Endothelial cell of umbilical vein (primary cell): Measurements from ENCODE around the gene GFER. TPM values are rescaled to one million over a fixed set of nuclear protein-coding genes. Genes with fewer than 3 reads are reported as not detected.
"Not testable (repeated sequence)": the region's sequence is repeated elsewhere in the genome, so short reads cannot be mapped to it uniquely, and the experiment has no call there.

Experiments used
- BruUV-seq: library from RNA; stranded (reverse); fragments of 400-500 nt; replicated peaks from 2 replicates; lab custom pipeline; 2021; lab: Mats Ljungman, UMichigan
- CTCF ChIA-PET: fragments of 300-600, 350-600 bp; sonication (Branson Sonifier 250); formaldehyde crosslinking; loops from one replicate; lab custom pipeline; 2021; ENCODE audit warnings: antibody characterized with exemption, inconsistent platforms; lab: Charles Lee
- POLR2A ChIA-PET: fragments of 300-600, 350-600 bp; sonication (Branson Sonifier 250); formaldehyde crosslinking; loops from one replicate; lab custom pipeline; 2021; ENCODE audit warnings: antibody characterized with exemption, inconsistent platforms; lab: Charles Lee
- DNase-seq: peaks from one replicate; pipeline ENCODE4 v3.0.0-alpha.2; 2011; ENCODE audit warnings: low read depth, low spot score
- FAIRE-seq: peaks from 2 replicates; lab custom pipeline; 2011; peaks lifted over from hg19 to GRCh38; lab: Jason Lieb, UNC
- H2AFZ ChIP-seq: 2 replicates; pipeline ENCODE4 v1.6.0; 2012; ENCODE audit warnings: low read depth, low read length, control low read depth, inconsistent platforms
- H3K27ac ChIP-seq: 2 replicates; pipeline ENCODE4 v1.5.1; 2011; ENCODE audit warnings: low read depth, mild to moderate bottlenecking, control low read depth, low read length, moderate library complexity; ENCODE audit not compliant: insufficient read depth
- H3K27me3 ChIP-seq, 2 experiments: 2 replicates each; pipeline versions ENCODE4 v1.6.0 to v1.6.1; 2011; ENCODE audit warnings: low read length in 2 of 2, mixed read lengths in 1 of 2; ENCODE audit not compliant: control insufficient read depth in 2 of 2, insufficient read depth in 2 of 2
- H3K36me3 ChIP-seq, 2 experiments: 2 replicates in 1 of 2; 3 replicates in 1 of 2; pipeline ENCODE4 v1.5.1; 2011; ENCODE audit warnings: low read length in 2 of 2, mild to moderate bottlenecking in 1 of 2, moderate library complexity in 1 of 2; ENCODE audit not compliant: control insufficient read depth in 2 of 2, insufficient read depth in 2 of 2; ENCODE audit errors: extremely low read depth in 1 of 2
- H3K4me1 ChIP-seq: 3 replicates; pipeline ENCODE4 v1.5.1; 2011; ENCODE audit warnings: mild to moderate bottlenecking, low read length; ENCODE audit not compliant: control insufficient read depth, insufficient read depth; ENCODE audit errors: extremely low read depth
- H3K4me2 ChIP-seq: 2 replicates; pipeline ENCODE4 v1.6.1; 2011; ENCODE audit warnings: low read length, control low read depth, mixed read lengths; ENCODE audit not compliant: insufficient read depth
- H3K4me3 ChIP-seq, 3 experiments: fragments of 200-600 bp in 1 of 3; sonication (generic), shearing (Covaris generic) in 1 of 3; replicated peaks in 1 of 3; 2 replicates each; pipeline ENCODE4 v1.5.1; 2011 to 2016; ENCODE audit warnings: control low read depth in 3 of 3, low read length in 3 of 3, mild to moderate bottlenecking in 2 of 3, inconsistent platforms in 1 of 3, low read depth in 1 of 3, moderate library complexity in 1 of 3; ENCODE audit not compliant: insufficient read depth in 1 of 3
- H3K79me2 ChIP-seq: 2 replicates; pipeline ENCODE4 v1.6.0; 2012; ENCODE audit warnings: low read length, inconsistent platforms; ENCODE audit not compliant: control insufficient read depth, insufficient read depth
- H3K9ac ChIP-seq: replicated peaks from 2 replicates; pipeline ENCODE3; 2011; ENCODE audit warnings: low read length, control low read depth; ENCODE audit not compliant: insufficient read depth; ENCODE audit errors: extremely low read depth
- H3K9me1 ChIP-seq: replicated peaks from 3 replicates; pipeline ENCODE4 v1.6.0; 2011; ENCODE audit warnings: mild to moderate bottlenecking, low read length; ENCODE audit not compliant: control insufficient read depth, insufficient read depth; ENCODE audit errors: extremely low read depth
- H3K9me3 ChIP-seq: replicated peaks from 2 replicates; pipeline ENCODE4 v1.5.1; 2012; ENCODE audit warnings: low read length, inconsistent platforms; ENCODE audit not compliant: control insufficient read depth, insufficient read depth
- H4K20me1 ChIP-seq: replicated peaks from 2 replicates; pipeline ENCODE3; 2011; ENCODE audit warnings: mild to moderate bottlenecking, low read length; ENCODE audit not compliant: control insufficient read depth, insufficient read depth; ENCODE audit errors: extremely low read depth
- CTCF ChIP-seq, 2 donors: IDR thresholded peaks; 1 replicate in 1 of 2; 2 replicates in 1 of 2; pipeline ENCODE4 v1.5.1; 2011; ENCODE audit warnings: low read length in 2 of 2, mild to moderate bottlenecking in 2 of 2, moderate library complexity in 2 of 2, control low read depth in 1 of 2, inconsistent platforms in 1 of 2, low read depth in 1 of 2; ENCODE audit not compliant: insufficient read depth in 1 of 2; ENCODE audit errors: extremely low read depth in 1 of 2
- EZH2 ChIP-seq: IDR thresholded peaks from 2 replicates; pipeline ENCODE4 v1.6.1; 2012; ENCODE audit warnings: borderline replicate concordance, low read depth, mild to moderate bottlenecking, moderate library complexity, low read length, inconsistent platforms; ENCODE audit not compliant: severe bottlenecking
- GATA2 ChIP-seq: IDR thresholded peaks from 2 replicates; pipeline ENCODE4 v1.7.0; 2011; ENCODE audit warnings: low read depth, mild to moderate bottlenecking, moderate library complexity, mixed read lengths, low read length; ENCODE audit not compliant: insufficient read length, insufficient read depth
- JUN ChIP-seq: IDR thresholded peaks from 2 replicates; pipeline ENCODE4 v1.6.1; 2011; ENCODE audit warnings: borderline replicate concordance, low read depth; ENCODE audit not compliant: insufficient read length, insufficient read depth
- MAX ChIP-seq: IDR thresholded peaks from 2 replicates; pipeline ENCODE4 v1.6.1; 2011; ENCODE audit not compliant: insufficient read depth, insufficient read length
- MYC ChIP-seq: IDR thresholded peaks from one replicate; pipeline ENCODE4 v1.6.1; 2011; ENCODE audit warnings: mild to moderate bottlenecking, low read depth, low read length
- POLR2A ChIP-seq: IDR thresholded peaks from 2 replicates; pipeline ENCODE4 v1.6.1; 2012; ENCODE audit warnings: low read depth, mild to moderate bottlenecking, control low read depth, low read length
- POLR2AphosphoS5 ChIP-seq: IDR thresholded peaks from 2 replicates; pipeline ENCODE4 v1.6.1; 2012; ENCODE audit warnings: low read depth, mild to moderate bottlenecking, control low read depth, low read length, moderate library complexity; ENCODE audit not compliant: insufficient read depth
- dilution Hi-C: fragments of 300-500 bp; cut with MboI; formaldehyde crosslinking; loops from one replicate; pipeline ENCODE4 v1.15.0; 2019; ENCODE audit warnings: low sequenced_read_pairs; ENCODE audit not compliant: extremely low pct_ligation_motif_present
- intact Hi-C: fragments of 100-400 bp; cut with micrococcal nuclease; formaldehyde crosslinking; loops from one replicate; pipeline ENCODE4 v1.10.0; 2022
- polyA plus RNA-seq, 4 experiments: library from polyadenylated mRNA; depleted of rRNA in 3 of 4; stranded (reverse) in 3 of 4; unstranded in 1 of 4; fragments of >200 nt; gene quantifications; 2 replicates each; pipeline versions ENCODE4 v1.2.1 to v1.2.3, GENCODE V29; 2011 to 2012; ENCODE audit warnings: missing spikeins in 1 of 4
- total RNA-seq: library from RNA; stranded (reverse); gene quantifications from 2 replicates; pipeline ENCODE4 v1.2.3, GENCODE V29; 2021

Gene GFER
- total and polyA plus RNA-seq, 2 donors (not counting 3 experiments of a cell fraction or from before 2014, with no cell fraction given), result 13.7 to 29.9 TPM

GRCh38 chr16:1938316-1938715 is 45.7 kb upstream of the GFER start:
- H4K20me1 ChIP-seq, result no peaks in the 10 kb centered on the region
- H3K79me2 ChIP-seq, result no peaks in the 10 kb centered on the region
- H3K4me3 ChIP-seq, result no peak overlapping the region
- no peak overlapping the region for H3K4me2 ChIP-seq
- H3K36me3 ChIP-seq, result peaks cover 0 to 15% of the 10 kb centered on the region in 2 experiments
- dilution Hi-C loops, result no loop called here
- POLR2A ChIA-PET, result no interaction called here
- H3K9me3 ChIP-seq, result no peaks in the 10 kb centered on the region
- no peak for DNase-seq
- no peak overlapping the region for H3K9ac ChIP-seq
- FAIRE-seq, result no peak
- peaks cover 9% of the 10 kb centered on the region for H3K4me1 ChIP-seq
- H3K27me3 ChIP-seq, result no peaks in the 10 kb centered on the region
- no peak overlapping the region for H2AFZ ChIP-seq
- H3K9me1 ChIP-seq, result no peaks in the 10 kb centered on the region
- no peak overlapping the region for H3K27ac ChIP-seq
- TSS peak; percentile 10 for BruUV-seq
- CTCF ChIA-PET, result no interaction called here
- TF ChIP-seq JUN (no peak), POLR2A (no peak), MAX (no peak), POLR2AphosphoS5 (no peak), MYC (no peak), CTCF (IDR thresholded peaks at IDR 0.05; ENCODE audit: extremely low read depth in 1 of 2, insufficient read depth in 1 of 2, low read depth in 1 of 2, low read length in 2 of 2) (no peak)
- intact Hi-C loops, result no loop called here

GRCh38 chr16:1938910-1939309 is 45.1 kb upstream of the GFER start:
- intact Hi-C loops (no loop called here), dilution Hi-C loops (no loop called here)
- FAIRE-seq (no peak), DNase-seq (no peak)
- H3K9me1 ChIP-seq, result no peaks in the 10 kb centered on the region
- H2AFZ ChIP-seq, result no peak overlapping the region
- CTCF ChIA-PET, result no interaction called here
- H3K9me3 ChIP-seq, result no peaks in the 10 kb centered on the region
- no peak overlapping the region for H3K9ac ChIP-seq
- H4K20me1 ChIP-seq, result no peaks in the 10 kb centered on the region
- H3K4me3 ChIP-seq, result no peak overlapping the region
- no peaks in the 10 kb centered on the region for H3K27me3 ChIP-seq
- H3K36me3 ChIP-seq, result peaks cover 0 to 15% of the 10 kb centered on the region in 2 experiments
- H3K4me1 ChIP-seq, result peaks cover 12% of the 10 kb centered on the region
- no peaks in the 10 kb centered on the region for H3K79me2 ChIP-seq
- H3K27ac ChIP-seq, result no peak overlapping the region
- no TSS peak for BruUV-seq
- POLR2A ChIA-PET, result no interaction called here
- no peak overlapping the region for H3K4me2 ChIP-seq
- TF ChIP-seq MAX (no peak), JUN (no peak), MYC (no peak), EZH2 (no peak), GATA2 (no peak)

- BruUV-seq, FAIRE-seq, H2AFZ ChIP-seq, intact Hi-C loops, H3K27ac ChIP-seq, H3K27me3 ChIP-seq, POLR2A ChIA-PET, H3K9me1 ChIP-seq, H3K4me3 ChIP-seq, H3K9me3 ChIP-seq, H3K9ac ChIP-seq, DNase-seq, H4K20me1 ChIP-seq, H3K79me2 ChIP-seq, H3K4me2 ChIP-seq, dilution Hi-C loops: not testable (repeated sequence)
- CTCF ChIA-PET, result interaction anchor here (1.0 kb wide), 1 partner anchor 30 kb away, joined by 3 read pairs; no protein-coding TSS in a partner anchor
- H3K36me3 ChIP-seq, result peaks cover 0 to 15% of the 10 kb centered on the region in 2 experiments
- peaks cover 12% of the 10 kb centered on the region for H3K4me1 ChIP-seq
These were observed 44.2 kb upstream of the GFER start for GRCh38 chr16:1939833-1940232.
